SHP77 treated with DMSO at 0.1 percent for 48 hours (cell line): Measurements from ENCODE around the gene ARHGEF2.

Experiments
- DNase-seq: peaks from one replicate; lab custom pipeline; 2025; lab: John Stamatoyannopoulos, UW

ARHGEF2 gene

GRCh38 chr1:155911156-155912055, 66.9 kb downstream of the ARHGEF2 start, which contains the start of gene RIT1:
TSS of gene RIT1 (minus strand) at chr1:155911349. CDS start at chr1:155910761, 588 bp downstream.
- peak; percentile 74 for DNase-seq

DNA sequence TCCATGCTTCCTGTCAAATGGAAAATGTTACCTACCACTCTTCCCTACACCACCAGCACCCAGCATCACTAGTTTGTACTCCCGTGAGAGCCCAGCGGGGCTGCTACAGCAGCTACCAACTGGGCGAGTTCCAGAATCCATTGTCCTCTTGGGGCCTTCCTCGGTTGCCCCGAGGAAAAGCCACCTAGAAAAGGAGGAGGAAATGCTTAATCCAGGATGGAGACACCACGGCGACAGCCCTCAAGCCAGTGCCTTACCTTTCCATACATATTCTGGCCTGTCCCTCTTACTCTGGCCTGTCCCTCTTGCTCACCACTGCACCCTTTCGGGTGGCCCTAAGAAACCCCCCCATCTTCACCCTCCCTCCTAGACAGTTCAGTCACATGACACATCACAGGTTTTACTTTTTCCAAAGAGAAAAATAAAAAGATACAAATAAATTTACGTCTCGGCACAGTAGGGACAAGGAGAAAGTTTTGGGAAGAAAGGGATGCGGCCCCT, 67.7 kb downstream of the ARHGEF2 start:
- DNase-seq: peak; percentile 51

DNA sequence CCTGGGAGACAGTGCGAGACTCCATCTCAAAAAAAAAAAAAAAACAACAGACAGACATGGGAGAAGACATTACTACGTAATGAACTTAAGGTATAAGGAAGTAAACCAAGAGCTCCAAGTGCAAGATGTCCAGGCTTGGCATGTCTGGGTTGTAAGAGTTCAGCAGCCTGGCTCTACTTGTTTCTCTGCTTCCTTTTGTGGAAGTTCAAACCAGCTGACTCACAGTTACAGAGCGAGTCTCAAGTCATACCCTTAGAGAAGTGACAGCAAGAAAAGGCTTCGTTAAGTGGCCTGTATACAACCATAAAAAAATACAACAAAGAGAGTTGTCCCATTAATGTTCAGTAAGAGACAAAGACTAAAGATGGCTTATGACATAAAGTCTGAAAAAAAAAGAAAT, 68.5 kb downstream of the ARHGEF2 start:
- no peak for DNase-seq

DNA sequence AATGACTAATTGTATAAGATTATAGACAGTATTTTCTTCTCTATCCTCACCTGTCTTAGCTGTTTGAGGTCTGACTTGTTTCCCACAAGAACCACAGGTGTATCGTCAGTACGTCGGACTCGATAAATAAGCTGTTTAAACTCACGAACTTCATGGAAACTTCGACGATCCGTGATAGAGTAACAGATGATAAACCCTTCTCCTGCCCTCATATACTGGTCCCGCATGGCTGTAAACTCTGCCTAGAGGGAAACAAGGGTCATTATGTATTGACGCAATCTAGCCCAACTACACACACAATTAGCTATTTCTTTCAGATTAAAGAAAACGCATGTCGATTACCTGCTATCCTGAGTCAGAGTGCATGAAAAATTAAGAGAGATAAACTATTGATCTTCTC, 74.1 kb downstream of the ARHGEF2 start:
- DNase-seq: no peak

- DNase-seq: no peak
Observed at GRCh38 chr1:155900161-155900560, 78.2 kb downstream of the ARHGEF2 start.

DNA sequence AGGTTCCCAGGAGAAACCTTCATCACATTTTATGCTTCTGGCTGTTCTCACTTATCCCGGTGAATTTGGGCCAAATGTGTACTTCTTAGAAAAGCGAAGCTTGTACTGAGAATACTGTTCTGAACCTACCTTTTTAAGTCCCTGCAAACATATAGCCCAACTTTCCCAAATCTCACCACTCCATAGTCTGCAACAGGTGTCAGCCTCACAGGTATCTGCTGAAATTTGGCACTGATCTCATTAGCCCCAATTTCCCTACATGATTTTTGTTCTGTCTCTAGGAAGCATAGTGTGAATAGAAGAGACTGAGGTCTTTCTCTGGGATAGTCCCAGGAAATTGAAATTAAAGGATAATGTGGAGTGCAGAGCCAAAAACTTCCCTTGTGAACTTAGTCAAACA, 78.7 kb downstream of the ARHGEF2 start:
- DNase-seq: no peak

DNA sequence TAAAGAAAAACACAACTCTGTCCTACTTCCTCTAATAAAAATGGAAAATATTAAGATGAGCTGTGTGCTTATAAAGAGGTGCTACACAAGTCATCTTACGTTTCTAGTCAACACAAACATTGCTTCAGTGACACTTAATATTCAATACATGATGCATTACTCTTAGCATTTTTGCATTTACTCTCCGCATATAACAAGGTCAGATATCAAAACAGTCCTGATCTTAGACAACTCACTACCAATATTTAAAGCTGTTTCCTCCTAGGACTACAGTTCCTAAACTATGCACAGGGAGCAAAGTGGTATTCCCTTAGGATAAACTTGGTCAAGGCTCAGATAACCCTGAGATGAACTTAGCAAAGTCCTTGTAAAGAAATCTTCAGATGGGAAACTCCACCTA, 79.5 kb downstream of the ARHGEF2 start:
- DNase-seq: no peak

DNA sequence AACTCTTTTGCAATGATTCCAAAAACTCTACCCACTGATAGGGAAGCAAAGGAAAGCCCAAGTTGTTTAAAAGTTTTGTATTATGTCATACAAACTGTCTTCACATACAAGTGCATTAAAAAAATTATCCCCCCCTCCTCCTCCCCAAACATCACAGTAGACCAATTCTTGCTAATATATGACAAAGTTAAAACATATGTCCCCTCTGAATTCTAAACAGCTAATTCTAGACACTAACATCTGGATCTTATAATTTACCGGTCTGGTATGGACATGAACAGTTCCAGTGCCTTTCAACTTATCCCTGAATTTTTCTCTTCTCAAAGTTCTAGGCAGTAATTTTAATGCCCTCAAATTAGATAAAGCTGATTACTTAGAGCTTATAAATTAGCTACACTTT, 80.6 kb downstream of the ARHGEF2 start:
- DNase-seq: no peak
